ENCODE measurements around the gene GLRX. TPM values are rescaled to one million over a fixed set of nuclear protein-coding genes. Genes with fewer than 3 reads are reported as not detected.
A peak's percentile ranks its signal among the peaks of the same experiment; 100 is the strongest.

Gene GLRX
- total and polyA plus RNA-seq, 8 donors: 21.8 to 98.1 (median 28.6) TPM

GRCh38 chr5:95810305-95811125 lies 12.0 kb downstream of the GLRX start:
- ATAC-seq: no peak
- Histone ChIP-seq H3K4me1 (peaks cover 28 to 70% of the 10 kb centered on the region in 2 donors), H3K27me3 (no peaks in the 10 kb centered on the region), H3K27ac (peak overlapping the region in 1 of 2 donors; percentile 61), H3K9me3 (no peaks in the 10 kb centered on the region), H3K4me3 (no peak overlapping the region), H3K36me3 (peaks cover 0 to 54% of the 10 kb centered on the region in 2 donors)
- DNase-seq: no peak
- TF ChIP-seq CTCF (IDR thresholded peaks at IDR 0.05): no peak
- intact Hi-C loops (cut with DNase I): no loop called here

- intact Hi-C loops (cut with DNase I): no loop called here
- TF ChIP-seq CTCF (IDR thresholded peaks at IDR 0.05): no peak
- H3K9me3 ChIP-seq: no peaks in the 10 kb centered on the region
- peaks cover 0 to 44% of the 10 kb centered on the region in 2 donors for H3K36me3 ChIP-seq
- H3K4me1 ChIP-seq: peaks cover 28 to 60% of the 10 kb centered on the region in 2 donors
- no peak overlapping the region for H3K4me3 ChIP-seq
- no peaks in the 10 kb centered on the region for H3K27me3 ChIP-seq
- peak overlapping the region; percentile 37 to 61 for H3K27ac ChIP-seq
- peak; percentile 27 for ATAC-seq
- no peak for DNase-seq
These were observed 13.0 kb downstream of the GLRX start for GRCh38 chr5:95809414-95809960.

GRCh38 chr5:95808686-95809413 lies 13.7 kb downstream of the GLRX start:
- H3K36me3 ChIP-seq: peaks cover 0 to 38% of the 10 kb centered on the region in 2 donors
- H3K9me3 ChIP-seq: no peaks in the 10 kb centered on the region
- no peak for TF ChIP-seq CTCF (IDR thresholded peaks at IDR 0.05)
- ATAC-seq: peak; percentile 85
- H3K4me3 ChIP-seq: no peak overlapping the region
- DNase-seq: peak in 2 of 4 donors; percentile 27 to 77
- peak overlapping the region; percentile 37 to 61 for H3K27ac ChIP-seq
- H3K4me1 ChIP-seq: peaks cover 28 to 58% of the 10 kb centered on the region in 2 donors
- intact Hi-C loops (cut with DNase I): no loop called here
- H3K27me3 ChIP-seq: no peaks in the 10 kb centered on the region

- Histone ChIP-seq H3K4me1 (peaks cover 28 to 57% of the 10 kb centered on the region in 2 donors), H3K27me3 (no peaks in the 10 kb centered on the region), H3K9me3 (no peaks in the 10 kb centered on the region), H3K4me3 (no peak overlapping the region), H3K27ac (peak overlapping the region; percentile 37 to 61), H3K36me3 (peaks cover 0 to 31% of the 10 kb centered on the region in 2 donors)
- no peak for TF ChIP-seq CTCF (IDR thresholded peaks at IDR 0.05)
- DNase-seq (no peak), ATAC-seq (no peak)
- intact Hi-C loops (cut with DNase I): no loop called here
These were observed 14.4 kb downstream of the GLRX start for GRCh38 chr5:95808013-95808685.

All from left lung (tissue), 10 donors.